Epithelial cell of proximal tubule (primary cell): ENCODE data around the gene IP6K1. TPM values are rescaled to one million over a fixed set of nuclear protein-coding genes. Genes with fewer than 3 reads are reported as not detected.

Experiments used
- DNase-seq: peaks from one replicate; pipeline ENCODE4 v3.0.0-alpha.2; 2011; ENCODE audit warnings: low read depth
- H3K4me3 ChIP-seq: 2 replicates; pipeline ENCODE4 v1.5.1; 2011; ENCODE audit warnings: low read depth, mild to moderate bottlenecking, low read length
- total RNA-seq: library from RNA; depleted of rRNA; stranded (reverse); fragments of >200 nt; gene quantifications from 2 replicates; pipeline ENCODE4 v1.2.3, GENCODE V29; 2015
- TF ChIP-seq, protein P1 (sequence below): conservative IDR thresholded peaks from 2 replicates; pipeline ENCODE4 v1.5.1; 2012; ENCODE audit warnings: low read depth, mild to moderate bottlenecking, low read length

Gene IP6K1
- total RNA-seq, 1 donor from 2014 or later = 27.5 TPM

- H3K4me3 ChIP-seq = no peak overlapping the region
- no peak for DNase-seq
- TF ChIP-seq, protein P1, sequence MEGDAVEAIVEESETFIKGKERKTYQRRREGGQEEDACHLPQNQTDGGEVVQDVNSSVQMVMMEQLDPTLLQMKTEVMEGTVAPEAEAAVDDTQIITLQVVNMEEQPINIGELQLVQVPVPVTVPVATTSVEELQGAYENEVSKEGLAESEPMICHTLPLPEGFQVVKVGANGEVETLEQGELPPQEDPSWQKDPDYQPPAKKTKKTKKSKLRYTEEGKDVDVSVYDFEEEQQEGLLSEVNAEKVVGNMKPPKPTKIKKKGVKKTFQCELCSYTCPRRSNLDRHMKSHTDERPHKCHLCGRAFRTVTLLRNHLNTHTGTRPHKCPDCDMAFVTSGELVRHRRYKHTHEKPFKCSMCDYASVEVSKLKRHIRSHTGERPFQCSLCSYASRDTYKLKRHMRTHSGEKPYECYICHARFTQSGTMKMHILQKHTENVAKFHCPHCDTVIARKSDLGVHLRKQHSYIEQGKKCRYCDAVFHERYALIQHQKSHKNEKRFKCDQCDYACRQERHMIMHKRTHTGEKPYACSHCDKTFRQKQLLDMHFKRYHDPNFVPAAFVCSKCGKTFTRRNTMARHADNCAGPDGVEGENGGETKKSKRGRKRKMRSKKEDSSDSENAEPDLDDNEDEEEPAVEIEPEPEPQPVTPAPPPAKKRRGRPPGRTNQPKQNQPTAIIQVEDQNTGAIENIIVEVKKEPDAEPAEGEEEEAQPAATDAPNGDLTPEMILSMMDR = no peak
Measured at GRCh38 chr3:49681232-49681522, 105.2 kb downstream of the IP6K1 start.

DNA sequence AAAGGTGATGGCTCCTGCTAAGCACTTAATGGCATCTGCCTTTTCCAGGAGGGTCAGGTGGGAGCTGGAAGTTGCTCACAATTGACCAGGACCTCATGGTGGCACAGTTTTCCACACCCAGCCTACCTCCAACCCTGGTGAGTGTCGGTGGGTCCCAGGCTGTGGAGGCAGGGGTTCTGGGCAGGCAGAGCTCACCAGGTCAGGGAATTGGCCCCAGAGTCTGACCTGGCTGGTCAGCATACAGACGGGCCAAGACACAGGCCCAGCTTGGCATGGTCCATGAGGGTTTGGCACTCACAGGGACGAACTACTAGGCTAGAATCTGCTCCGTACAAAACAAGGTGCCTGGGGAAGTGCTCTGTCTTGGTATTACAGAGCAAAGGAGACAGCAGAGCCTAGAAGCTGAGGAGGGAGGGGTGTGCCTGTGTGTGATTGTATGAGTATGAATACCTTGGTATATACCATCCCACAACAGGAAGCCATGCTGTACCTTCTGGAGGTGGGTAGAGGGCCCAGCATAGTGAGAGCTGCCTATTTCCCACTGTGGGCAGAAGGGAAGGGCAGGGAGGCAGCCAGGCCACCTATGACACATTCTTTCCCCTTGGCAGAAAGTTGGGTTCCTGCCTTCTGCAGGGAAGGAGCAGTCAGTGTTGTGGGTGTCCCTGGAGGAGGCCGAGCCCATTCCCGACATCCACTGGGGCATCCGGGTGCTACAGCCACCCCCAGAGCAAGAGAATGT, 105.7 kb downstream of the IP6K1 start:
- H3K4me3 ChIP-seq = no peak overlapping the region
- TF ChIP-seq, protein P1 = no peak
- DNase-seq = no peak

GRCh38 chr3:49675912-49676311, 110.4 kb downstream of the IP6K1 start:
- no peak for DNase-seq
- TF ChIP-seq, protein P1 = no peak
- no peak overlapping the region for H3K4me3 ChIP-seq

- peak overlapping the region; percentile 91 for H3K4me3 ChIP-seq
- TF ChIP-seq, protein P1 = no peak
- DNase-seq = no peak
Measured at GRCh38 chr3:49674497-49674983, 111.8 kb downstream of the IP6K1 start.

Other genes starting within 250 kb of the IP6K1 start
- gene BSN, start 232.1 kb downstream of the IP6K1 start, total RNA-seq = under 0.01 and 0.46 TPM in 2 replicates
- 126 and 199 TPM in 2 replicates for gene APEH, start 112.2 kb downstream of the IP6K1 start, total RNA-seq
- gene MST1, start 97.1 kb downstream of the IP6K1 start, total RNA-seq = 4.3 and 5.5 TPM in 2 replicates
- gene RNF123, start 97.0 kb downstream of the IP6K1 start, total RNA-seq = 18.0 and 19.0 TPM in 2 replicates
- 0.07 and 0.86 TPM in 2 replicates for gene AMIGO3, start 66.9 kb downstream of the IP6K1 start, total RNA-seq
- gene GMPPB, start 62.6 kb downstream of the IP6K1 start, total RNA-seq = 50.4 and 88.9 TPM in 2 replicates
- gene CDHR4, start 13.3 kb upstream of the IP6K1 start, total RNA-seq = not detected in 2 replicates
- 2.5 TPM in 1 of 2 replicates, not detected in the other for gene INKA1, start 16.7 kb upstream of the IP6K1 start, total RNA-seq
- 2.4 and 12.2 TPM in 2 replicates for gene UBA7, start 27.4 kb upstream of the IP6K1 start, total RNA-seq
- 17.1 and 18.9 TPM in 2 replicates for gene TRAIP, start 70.0 kb upstream of the IP6K1 start, total RNA-seq
- gene CAMKV, start 83.4 kb upstream of the IP6K1 start, total RNA-seq = not detected in 2 replicates
- gene MST1R, start 117.3 kb upstream of the IP6K1 start, total RNA-seq = 5.3 and 5.6 TPM in 2 replicates
- gene MON1A, start 143.3 kb upstream of the IP6K1 start, total RNA-seq = 9.1 and 17.9 TPM in 2 replicates
- 24.0 and 36.6 TPM in 2 replicates for gene RBM6, start 153.6 kb upstream of the IP6K1 start, total RNA-seq